Liver (tissue), 9 donors: Measurements from ENCODE around the gene GPHN. TPM values are rescaled to one million over a fixed set of nuclear protein-coding genes. Genes with fewer than 3 reads are reported as not detected.

Experiments
- DNase-seq: peaks from one replicate; pipeline ENCODE4 v3.0.0-alpha.2; 2017; ENCODE audit warnings: low spot score
- H3K27ac ChIP-seq, 2 donors: one replicate each; pipeline ENCODE4 v1.7.0; 2013; ENCODE audit warnings: inconsistent platforms in 2 of 2, low read length in 2 of 2, control low read depth in 1 of 2, low read depth in 1 of 2, mild to moderate bottlenecking in 1 of 2
- H3K27me3 ChIP-seq, 4 donors: one replicate each; pipeline versions ENCODE4 v1.6.1 to v1.7.0; 2013; ENCODE audit warnings: low read length in 3 of 4, inconsistent platforms in 1 of 4, mild to moderate bottlenecking in 1 of 4, moderate library complexity in 1 of 4; ENCODE audit not compliant: control insufficient read depth in 4 of 4, insufficient read depth in 4 of 4
- H3K36me3 ChIP-seq, 4 donors: one replicate each; pipeline versions ENCODE4 v1.6.1 to v1.7.0; 2013; ENCODE audit warnings: low read length in 3 of 4, mild to moderate bottlenecking in 3 of 4, low read depth in 1 of 4, moderate library complexity in 1 of 4; ENCODE audit not compliant: control insufficient read depth in 4 of 4, insufficient read depth in 3 of 4
- H3K4me1 ChIP-seq, 4 donors: one replicate each; pipeline versions ENCODE4 v1.6.1 to v1.7.0; 2013; ENCODE audit warnings: low read length in 3 of 4, mild to moderate bottlenecking in 3 of 4, moderate library complexity in 1 of 4; ENCODE audit not compliant: control insufficient read depth in 4 of 4, insufficient read depth in 4 of 4
- H3K4me3 ChIP-seq, 3 donors: one replicate each; pipeline versions ENCODE4 v1.6.1 to v1.7.0; 2013; ENCODE audit warnings: low read length in 3 of 3, control low read depth in 1 of 3, low read depth in 1 of 3, mild to moderate bottlenecking in 1 of 3
- H3K9ac ChIP-seq, 2 donors: one replicate each; pipeline ENCODE4 v1.7.0; 2013; ENCODE audit warnings: low read length in 2 of 2, mild to moderate bottlenecking in 2 of 2, moderate library complexity in 2 of 2, control low read depth in 1 of 2, low read depth in 1 of 2
- H3K9me3 ChIP-seq, 4 donors: one replicate each; pipeline versions ENCODE4 v1.6.1 to v1.7.0; 2013; ENCODE audit warnings: low read length in 3 of 4; ENCODE audit not compliant: control insufficient read depth in 4 of 4
- EGR1 ChIP-seq, 2 donors: IDR thresholded peaks; 2 replicates each; pipeline ENCODE4 v1.6.1; 2016 to 2018; ENCODE audit warnings: antibody characterized with exemption in 2 of 2, low read depth in 2 of 2
- FOXA1 ChIP-seq: IDR thresholded peaks from 2 replicates; pipeline ENCODE4 v1.6.1; 2016; ENCODE audit warnings: antibody characterized with exemption
- FOXA2 ChIP-seq: IDR thresholded peaks from 2 replicates; pipeline ENCODE4 v1.6.1; 2016; ENCODE audit warnings: antibody characterized with exemption
- GABPA ChIP-seq, 2 donors: IDR thresholded peaks in 1 of 2; conservative IDR thresholded peaks in 1 of 2; 2 replicates each; pipeline ENCODE4 v1.6.1; 2016; ENCODE audit warnings: antibody characterized with exemption in 2 of 2, mild to moderate bottlenecking in 1 of 2, moderate library complexity in 1 of 2
- HNF4A ChIP-seq, 2 donors: conservative IDR thresholded peaks; 2 replicates each; pipeline ENCODE4 v1.6.1; 2016; ENCODE audit warnings: antibody characterized with exemption in 2 of 2, mild to moderate bottlenecking in 2 of 2
- HNF4G ChIP-seq: IDR thresholded peaks from 2 replicates; pipeline ENCODE4 v1.6.1; 2016; ENCODE audit warnings: antibody characterized with exemption
- JUND ChIP-seq, 2 donors: IDR thresholded peaks; 2 replicates each; pipeline ENCODE4 v1.6.1; 2016; ENCODE audit warnings: antibody characterized with exemption in 2 of 2
- RAD21 ChIP-seq, 2 donors: IDR thresholded peaks; 2 replicates each; pipeline ENCODE4 v1.6.1; 2016; ENCODE audit warnings: antibody characterized with exemption in 2 of 2, mild to moderate bottlenecking in 2 of 2
- RXRA ChIP-seq, 2 donors: IDR thresholded peaks; 2 replicates each; pipeline ENCODE4 v1.6.1; 2017 to 2018; ENCODE audit warnings: antibody characterized with exemption in 2 of 2, mild to moderate bottlenecking in 1 of 2
- SP1 ChIP-seq: IDR thresholded peaks from 2 replicates; pipeline ENCODE4 v1.6.1; 2018; ENCODE audit warnings: antibody characterized with exemption, mild to moderate bottlenecking
- TAF1 ChIP-seq: conservative IDR thresholded peaks from 2 replicates; pipeline ENCODE4 v1.6.1; 2016; ENCODE audit warnings: antibody characterized with exemption, mild to moderate bottlenecking
- YY1 ChIP-seq: IDR thresholded peaks from 2 replicates; pipeline ENCODE4 v1.6.1; 2016; ENCODE audit warnings: antibody characterized with exemption, mild to moderate bottlenecking
- WGBS: extraction: QIAGEN DNeasy Blood & Tissue Kit; methylation state at CpG from one replicate; pipeline ENCODE4 v1.1.7; 2013; 5-methylcytosine and 5-hydroxymethylcytosine counted together
- polyA plus RNA-seq, 2 donors: library from polyadenylated mRNA; stranded (reverse) in 1 of 2; unstranded in 1 of 2; fragments of 200-250 nt in 1 of 2; fragments of >200 nt in 1 of 2; fragmentation: Nextera tagmentation in 1 of 2; extraction: Ambion mirVana in 1 of 2; gene quantifications; one replicate each; pipeline versions ENCODE4 v1.2.1 to v1.2.3, GENCODE V29; 2013 to 2015
- total RNA-seq, 2 donors: library from RNA; depleted of rRNA; stranded (reverse); fragments of >200 nt; gene quantifications; one replicate each; pipeline ENCODE4 v1.2.3, GENCODE V29; 2014
- TF ChIP-seq, protein P1 (sequence below): IDR thresholded peaks from 2 replicates; pipeline ENCODE4 v1.6.1; 2016; ENCODE audit warnings: antibody characterized with exemption
- TF ChIP-seq, protein P2 (sequence below): IDR thresholded peaks from 2 replicates; pipeline ENCODE4 v1.6.1; 2016; ENCODE audit warnings: antibody characterized with exemption
- TF ChIP-seq, protein P3 (sequence below): IDR thresholded peaks from 2 replicates; pipeline ENCODE4 v1.6.1; 2016; ENCODE audit warnings: antibody characterized with exemption, mild to moderate bottlenecking
- TF ChIP-seq, protein P4 (sequence below): IDR thresholded peaks from 2 replicates; pipeline ENCODE4 v1.6.1; 2016; ENCODE audit warnings: antibody characterized with exemption
- TF ChIP-seq, protein P5 (sequence below): fragments of 150-350 bp; IDR thresholded peaks from 2 replicates; pipeline ENCODE4 v1.5.1; 2017; ENCODE audit warnings: improper control_type of control experiment, low read depth, low read length; ENCODE audit not compliant: missing input control
- donor health status: healthy.
- donor health status: healthy.
- donor health status: healthy.
- donor health status: healthy.
- donor health status: healthy.

Gene GPHN
- total and polyA plus RNA-seq, 4 donors = 18.4 to 76.4 (median 47.4) TPM

DNA sequence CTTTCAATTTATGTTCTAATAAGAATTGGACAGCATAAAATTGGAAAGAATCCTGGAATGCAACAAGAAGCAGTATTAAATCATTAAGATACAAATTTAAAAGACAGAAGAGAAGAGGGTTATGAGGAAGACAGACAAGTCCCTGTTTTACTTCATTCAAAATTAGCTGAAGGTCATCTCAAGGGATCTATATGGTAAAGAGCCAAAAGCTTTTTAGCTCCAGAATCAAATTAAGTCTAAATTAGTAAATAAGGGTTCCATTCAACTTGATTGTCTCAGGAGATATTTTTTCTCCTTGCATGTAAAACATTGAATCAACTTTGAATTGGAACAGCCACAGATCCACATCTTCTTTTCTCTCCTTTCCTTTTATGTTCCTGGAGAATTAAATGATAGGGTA, 14.2 kb upstream of the GPHN start:
- Histone ChIP-seq H3K27ac (no peak overlapping the region), H3K4me1 (peaks cover 7 to 48% (median 32%) of the 10 kb centered on the region in 4 donors), H3K9me3 (no peaks in the 10 kb centered on the region), H3K9ac (no peak overlapping the region), H3K36me3 (no peaks in the 10 kb centered on the region), H3K4me3 (no peak overlapping the region), H3K27me3 (no peaks in the 10 kb centered on the region)
- DNase-seq = no peak
- TF ChIP-seq, protein P1, sequence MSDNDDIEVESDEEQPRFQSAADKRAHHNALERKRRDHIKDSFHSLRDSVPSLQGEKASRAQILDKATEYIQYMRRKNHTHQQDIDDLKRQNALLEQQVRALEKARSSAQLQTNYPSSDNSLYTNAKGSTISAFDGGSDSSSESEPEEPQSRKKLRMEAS = no peak
- TF ChIP-seq, protein P2, sequence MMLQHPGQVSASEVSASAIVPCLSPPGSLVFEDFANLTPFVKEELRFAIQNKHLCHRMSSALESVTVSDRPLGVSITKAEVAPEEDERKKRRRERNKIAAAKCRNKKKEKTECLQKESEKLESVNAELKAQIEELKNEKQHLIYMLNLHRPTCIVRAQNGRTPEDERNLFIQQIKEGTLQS = no peak
- TF ChIP-seq JUND (IDR thresholded peaks at IDR 0.05) (no peak), HNF4A (conservative IDR thresholded peaks at IDR 0.05) (no peak), TAF1 (no peak), FOXA1 (no peak)
- TF ChIP-seq, protein P3, sequence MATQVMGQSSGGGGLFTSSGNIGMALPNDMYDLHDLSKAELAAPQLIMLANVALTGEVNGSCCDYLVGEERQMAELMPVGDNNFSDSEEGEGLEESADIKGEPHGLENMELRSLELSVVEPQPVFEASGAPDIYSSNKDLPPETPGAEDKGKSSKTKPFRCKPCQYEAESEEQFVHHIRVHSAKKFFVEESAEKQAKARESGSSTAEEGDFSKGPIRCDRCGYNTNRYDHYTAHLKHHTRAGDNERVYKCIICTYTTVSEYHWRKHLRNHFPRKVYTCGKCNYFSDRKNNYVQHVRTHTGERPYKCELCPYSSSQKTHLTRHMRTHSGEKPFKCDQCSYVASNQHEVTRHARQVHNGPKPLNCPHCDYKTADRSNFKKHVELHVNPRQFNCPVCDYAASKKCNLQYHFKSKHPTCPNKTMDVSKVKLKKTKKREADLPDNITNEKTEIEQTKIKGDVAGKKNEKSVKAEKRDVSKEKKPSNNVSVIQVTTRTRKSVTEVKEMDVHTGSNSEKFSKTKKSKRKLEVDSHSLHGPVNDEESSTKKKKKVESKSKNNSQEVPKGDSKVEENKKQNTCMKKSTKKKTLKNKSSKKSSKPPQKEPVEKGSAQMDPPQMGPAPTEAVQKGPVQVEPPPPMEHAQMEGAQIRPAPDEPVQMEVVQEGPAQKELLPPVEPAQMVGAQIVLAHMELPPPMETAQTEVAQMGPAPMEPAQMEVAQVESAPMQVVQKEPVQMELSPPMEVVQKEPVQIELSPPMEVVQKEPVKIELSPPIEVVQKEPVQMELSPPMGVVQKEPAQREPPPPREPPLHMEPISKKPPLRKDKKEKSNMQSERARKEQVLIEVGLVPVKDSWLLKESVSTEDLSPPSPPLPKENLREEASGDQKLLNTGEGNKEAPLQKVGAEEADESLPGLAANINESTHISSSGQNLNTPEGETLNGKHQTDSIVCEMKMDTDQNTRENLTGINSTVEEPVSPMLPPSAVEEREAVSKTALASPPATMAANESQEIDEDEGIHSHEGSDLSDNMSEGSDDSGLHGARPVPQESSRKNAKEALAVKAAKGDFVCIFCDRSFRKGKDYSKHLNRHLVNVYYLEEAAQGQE = no peak

DNA sequence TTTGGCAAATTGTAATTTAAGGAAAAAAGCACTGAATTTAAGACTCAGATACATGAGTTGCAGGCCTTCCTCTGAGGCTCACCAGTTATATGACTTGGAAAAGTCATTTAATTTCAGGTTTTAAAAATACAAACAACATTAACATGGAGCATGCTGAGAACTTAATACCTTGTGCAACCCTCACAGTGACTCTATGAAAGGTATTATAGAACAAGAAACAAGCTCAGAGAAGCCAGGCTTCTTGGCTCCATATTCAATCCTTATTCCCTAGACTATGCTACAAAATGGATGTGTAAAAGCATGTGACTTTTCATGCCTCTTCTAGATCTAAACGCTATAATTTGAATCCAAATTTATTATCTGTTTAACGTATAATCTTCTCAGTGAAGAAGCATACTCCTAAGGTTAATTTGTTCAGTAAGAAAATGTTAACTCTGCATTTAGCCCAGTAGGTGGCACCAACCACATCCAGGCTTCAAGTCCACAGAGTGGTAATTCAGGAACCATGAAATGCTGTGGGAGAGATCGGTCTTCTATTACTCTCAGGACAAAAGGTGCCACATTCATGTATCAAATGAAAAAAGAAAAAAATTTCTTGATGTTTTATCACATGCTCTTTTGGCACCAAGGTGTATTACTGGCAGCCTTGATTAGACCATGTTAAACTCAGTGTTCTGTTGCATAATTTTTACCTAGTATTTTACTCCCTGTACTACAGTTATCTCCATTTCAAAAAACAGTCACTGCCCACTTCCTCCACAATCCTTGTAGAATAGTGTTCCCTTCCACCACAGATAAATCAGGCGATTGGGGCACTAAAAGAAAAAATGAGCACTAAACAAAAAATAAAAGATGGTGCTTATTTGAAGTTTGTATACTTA, 12.5 kb upstream of the GPHN start:
- DNase-seq = no peak
- Histone ChIP-seq H3K27me3 (no peaks in the 10 kb centered on the region), H3K4me1 (peaks cover 4 to 39% (median 25%) of the 10 kb centered on the region in 4 donors), H3K9me3 (no peaks in the 10 kb centered on the region), H3K36me3 (no peaks in the 10 kb centered on the region), H3K4me3 (peak overlapping the region in 2 of 3 donors; percentile 16 to 44), H3K27ac (peak overlapping the region; percentile 42 to 64), H3K9ac (peak overlapping the region in 1 of 2 donors; percentile 87)
- WGBS = 2% methylated on average over 4 of the region's 4 CpGs
- TF ChIP-seq GABPA (IDR thresholded peaks at IDR 0.05 in 1 of 2, conservative IDR thresholded peaks at IDR 0.05 in 1 of 2) (no peak), YY1 (no peak), EGR1 (IDR thresholded peaks at IDR 0.05; ENCODE audit: low read depth in 2 of 2) (no peak), HNF4G (no peak), HNF4A (conservative IDR thresholded peaks at IDR 0.05) (no peak), TAF1 (peak; percentile 23), RAD21 (IDR thresholded peaks at IDR 0.05) (peak; percentile 91 to 92), SP1 (no peak), FOXA2 (no peak), FOXA1 (no peak), RXRA (IDR thresholded peaks at IDR 0.05) (no peak)
- TF ChIP-seq, protein P3 = no peak
- TF ChIP-seq, protein P1 = no peak
- TF ChIP-seq, protein P2 = no peak
- TF ChIP-seq, protein P4, sequence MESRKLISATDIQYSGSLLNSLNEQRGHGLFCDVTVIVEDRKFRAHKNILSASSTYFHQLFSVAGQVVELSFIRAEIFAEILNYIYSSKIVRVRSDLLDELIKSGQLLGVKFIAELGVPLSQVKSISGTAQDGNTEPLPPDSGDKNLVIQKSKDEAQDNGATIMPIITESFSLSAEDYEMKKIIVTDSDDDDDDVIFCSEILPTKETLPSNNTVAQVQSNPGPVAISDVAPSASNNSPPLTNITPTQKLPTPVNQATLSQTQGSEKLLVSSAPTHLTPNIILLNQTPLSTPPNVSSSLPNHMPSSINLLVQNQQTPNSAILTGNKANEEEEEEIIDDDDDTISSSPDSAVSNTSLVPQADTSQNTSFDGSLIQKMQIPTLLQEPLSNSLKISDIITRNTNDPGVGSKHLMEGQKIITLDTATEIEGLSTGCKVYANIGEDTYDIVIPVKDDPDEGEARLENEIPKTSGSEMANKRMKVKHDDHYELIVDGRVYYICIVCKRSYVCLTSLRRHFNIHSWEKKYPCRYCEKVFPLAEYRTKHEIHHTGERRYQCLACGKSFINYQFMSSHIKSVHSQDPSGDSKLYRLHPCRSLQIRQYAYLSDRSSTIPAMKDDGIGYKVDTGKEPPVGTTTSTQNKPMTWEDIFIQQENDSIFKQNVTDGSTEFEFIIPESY = no peak
- TF ChIP-seq, protein P5, sequence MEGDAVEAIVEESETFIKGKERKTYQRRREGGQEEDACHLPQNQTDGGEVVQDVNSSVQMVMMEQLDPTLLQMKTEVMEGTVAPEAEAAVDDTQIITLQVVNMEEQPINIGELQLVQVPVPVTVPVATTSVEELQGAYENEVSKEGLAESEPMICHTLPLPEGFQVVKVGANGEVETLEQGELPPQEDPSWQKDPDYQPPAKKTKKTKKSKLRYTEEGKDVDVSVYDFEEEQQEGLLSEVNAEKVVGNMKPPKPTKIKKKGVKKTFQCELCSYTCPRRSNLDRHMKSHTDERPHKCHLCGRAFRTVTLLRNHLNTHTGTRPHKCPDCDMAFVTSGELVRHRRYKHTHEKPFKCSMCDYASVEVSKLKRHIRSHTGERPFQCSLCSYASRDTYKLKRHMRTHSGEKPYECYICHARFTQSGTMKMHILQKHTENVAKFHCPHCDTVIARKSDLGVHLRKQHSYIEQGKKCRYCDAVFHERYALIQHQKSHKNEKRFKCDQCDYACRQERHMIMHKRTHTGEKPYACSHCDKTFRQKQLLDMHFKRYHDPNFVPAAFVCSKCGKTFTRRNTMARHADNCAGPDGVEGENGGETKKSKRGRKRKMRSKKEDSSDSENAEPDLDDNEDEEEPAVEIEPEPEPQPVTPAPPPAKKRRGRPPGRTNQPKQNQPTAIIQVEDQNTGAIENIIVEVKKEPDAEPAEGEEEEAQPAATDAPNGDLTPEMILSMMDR = peak; percentile 73
